DMS114 treated with DMSO at 0.1 percent for 48 hours (cell line): Measurements from ENCODE around the gene RALY.

Source experiments
- DNase-seq: peaks from one replicate; lab custom pipeline; 2025; ENCODE audit not compliant: unreplicated experiment; lab: John Stamatoyannopoulos, UW

Gene RALY

GRCh38 chr20:33985830-33986229 is 7.9 kb upstream of the RALY start:
- DNase-seq: no peak

- DNase-seq: no peak
Observed at GRCh38 chr20:33986560-33987216, 7.0 kb upstream of the RALY start.

GRCh38 chr20:33990075-33990474 is 3.6 kb upstream of the RALY start:
- DNase-seq: no peak

- DNase-seq: no peak
Observed at GRCh38 chr20:33991502-33991901, 2.2 kb upstream of the RALY start.

- no peak for DNase-seq
Observed at GRCh38 chr20:33992145-33992922, 1.4 kb upstream of the RALY start.

- DNase-seq: peak; percentile 99
Observed at GRCh38 chr20:33992923-33993575, 662 bp upstream of the RALY start.

GRCh38 chr20:33994222-33994913 is 657 bp downstream of the RALY start:
- peak; percentile 35 for DNase-seq

GRCh38 chr20:33995053-33995831 is 1.5 kb downstream of the RALY start:
- DNase-seq: no peak

GRCh38 chr20:33999025-33999649 is 5.4 kb downstream of the RALY start:
- no peak for DNase-seq

GRCh38 chr20:34001378-34001777 is 7.7 kb downstream of the RALY start:
- no peak for DNase-seq

- DNase-seq: no peak
Observed at GRCh38 chr20:34004227-34004626, 10.5 kb downstream of the RALY start.

- no peak for DNase-seq
Observed at GRCh38 chr20:34004790-34005457, 11.2 kb downstream of the RALY start.

- DNase-seq: no peak
Observed at GRCh38 chr20:34006619-34007018, 12.9 kb downstream of the RALY start.

- no peak for DNase-seq
Observed at GRCh38 chr20:34008477-34008876, 14.8 kb downstream of the RALY start.

- DNase-seq: no peak
Observed at GRCh38 chr20:34010405-34010931, 16.8 kb downstream of the RALY start.

GRCh38 chr20:34011275-34011674 is 17.6 kb downstream of the RALY start:
- no peak for DNase-seq

- no peak for DNase-seq
Observed at GRCh38 chr20:34012330-34012729, 18.6 kb downstream of the RALY start.

GRCh38 chr20:34012735-34013134 is 19.0 kb downstream of the RALY start:
- DNase-seq: no peak

- DNase-seq: no peak
Observed at GRCh38 chr20:34013554-34013953, 19.8 kb downstream of the RALY start.

- DNase-seq: no peak
Observed at GRCh38 chr20:34014878-34015277, 21.2 kb downstream of the RALY start.
